ENCODE data around the gene EDA. TPM values are rescaled to one million over a fixed set of nuclear protein-coding genes. Genes with fewer than 3 reads are reported as not detected.

Gene EDA
- total and polyA plus RNA-seq, 2 of the 13 experiments (the other 11 are each of a cell fraction or from before 2014, with no cell fraction given), result 8.8 to 11.2 TPM

GRCh38 chrX:70042399-70043371 lies 426.8 kb downstream of the EDA start:
- Histone ChIP-seq H2AFZ (ENCODE audit: low read length) (no peak overlapping the region), H3K27ac (ENCODE audit: extremely low read length, insufficient read depth, low read length) (no peak overlapping the region), H3K4me1 (ENCODE audit: insufficient read depth, low read length) (peaks cover 15% of the 10 kb centered on the region), H3K9ac (ENCODE audit: insufficient read depth, low read depth, low read length) (no peak overlapping the region), H3K27me3 (ENCODE audit: control insufficient read depth in 1 of 2, insufficient read depth in 2 of 2, low read length in 2 of 2) (no peaks in the 10 kb centered on the region), H3K36me3 (replicated peaks in 1 of 2; ENCODE audit: control insufficient read depth in 1 of 2, insufficient read depth in 2 of 2, low read length in 2 of 2) (no peaks in the 10 kb centered on the region), H3K79me2 (ENCODE audit: insufficient read depth, low read length) (no peaks in the 10 kb centered on the region), H3K4me3 (replicated peaks in 1 of 3; ENCODE audit: insufficient read depth in 1 of 3, low read depth in 2 of 3, low read length in 3 of 3) (no peak overlapping the region), H3K9me3 (ENCODE audit: low read length) (no peaks in the 10 kb centered on the region), H4K20me1 (ENCODE audit: insufficient read depth, low read length) (no peaks in the 10 kb centered on the region), H3K4me2 (ENCODE audit: low read depth, low read length) (no peak overlapping the region)
- ATAC-seq, result peak; percentile 73
- FAIRE-seq, result no peak
- BruUV-seq (replicated peaks), result no TSS peak
- 83% methylated on average over 5 of the region's 11 CpGs for WGBS (ENCODE audit: low lambda C conversion rate)
- TF ChIP-seq NFE2 (CRISPR knock-in tag; IDR thresholded peaks at IDR 0.05) (0 out of 2 replicates have a peak, but pooled peaks have one; percentile 41), ZNF224 (CRISPR knock-in tag; IDR thresholded peaks at IDR 0.05) (no peak), MAFK (conservative IDR thresholded peaks at IDR 0.05 in 1 of 2, IDR thresholded peaks at IDR 0.05 in 1 of 2; ENCODE audit: low read length in 2 of 2) (peak; percentile 45 to 53), MAFF (IDR thresholded peaks at IDR 0.05; ENCODE audit: low read depth, low read length) (peak; percentile 45; the same call in 1 of the 2 replicates), ZNF318 (CRISPR knock-in tag; IDR thresholded peaks at IDR 0.05) (no peak), NFE2L2 (IDR thresholded peaks at IDR 0.05; ENCODE audit: low read length) (peak; percentile 70; the same call in 1 of the 2 replicates)
- intact Hi-C loops (cut with micrococcal nuclease; ENCODE audit: unreplicated experiment) (no loop called here), in situ Hi-C loops (cut with HindIII; ENCODE audit: extremely low pct_ligation_motif_present, low pct_unique_long_range_greater_than_20kb) (no loop called here)
- ChIA-PET POLR2A (no interaction called here), CTCF (ENCODE audit: low intra/inter-chr PET ratio, low total read pairs) (no interaction called here)
- peak; percentile 18 for DNase-seq (ENCODE audit: low spot score)
